ENCODE measurements around the gene CYP4F8.

The CYP4F8 gene

GRCh38 chr19:15666186-15666585 lies 51.2 kb downstream of the CYP4F8 start:
- Histone ChIP-seq H4K20me1 (ENCODE audit: low read depth, low read length) (no peaks in the 10 kb centered on the region), H3K4me3 (ENCODE audit: insufficient read depth, low read length, poor library complexity, severe bottlenecking) (no peak overlapping the region), H3K9ac (ENCODE audit: low read length) (no peak overlapping the region), H3K27me3 (ENCODE audit: low read length) (no peaks in the 10 kb centered on the region), H3K9me2 (replicated peaks; ENCODE audit: insufficient read depth, low read length) (no peaks in the 10 kb centered on the region), H3K27ac (ENCODE audit: low read depth, low read length) (no peak overlapping the region), H2AFZ (ENCODE audit: low read depth, low read length, severe bottlenecking) (no peak overlapping the region), H3K79me2 (ENCODE audit: insufficient read depth, low read length) (no peaks in the 10 kb centered on the region), H3K4me2 (ENCODE audit: low read depth, low read length, poor library complexity, severe bottlenecking) (no peak overlapping the region), H3K36me3 (ENCODE audit: low read length) (no peaks in the 10 kb centered on the region), H3K9me3 (ENCODE audit: insufficient read depth, low read length) (no peaks in the 10 kb centered on the region), H3F3A (ENCODE audit: insufficient read depth) (no peaks in the 10 kb centered on the region)
- TF ChIP-seq EZH2phosphoT487 (conservative IDR thresholded peaks at IDR 0.05; ENCODE audit: low read length): no peak
- no peak for TF ChIP-seq CTCF (IDR thresholded peaks at IDR 0.05; ENCODE audit: insufficient read depth, low read length, poor library complexity, severe bottlenecking)

- Histone ChIP-seq H3K9ac (ENCODE audit: low read length) (no peak overlapping the region), H3K9me2 (replicated peaks; ENCODE audit: insufficient read depth, low read length) (no peaks in the 10 kb centered on the region), H3F3A (ENCODE audit: insufficient read depth) (no peaks in the 10 kb centered on the region), H2AFZ (ENCODE audit: low read depth, low read length, severe bottlenecking) (no peak overlapping the region), H3K36me3 (ENCODE audit: low read length) (no peaks in the 10 kb centered on the region), H4K20me1 (ENCODE audit: low read depth, low read length) (no peaks in the 10 kb centered on the region), H3K4me2 (ENCODE audit: low read depth, low read length, poor library complexity, severe bottlenecking) (no peak overlapping the region), H3K27ac (ENCODE audit: low read depth, low read length) (no peak overlapping the region), H3K27me3 (ENCODE audit: low read length) (no peaks in the 10 kb centered on the region), H3K79me2 (ENCODE audit: insufficient read depth, low read length) (no peaks in the 10 kb centered on the region), H3K4me3 (ENCODE audit: insufficient read depth, low read length, poor library complexity, severe bottlenecking) (no peak overlapping the region), H3K9me3 (ENCODE audit: insufficient read depth, low read length) (no peaks in the 10 kb centered on the region)
- TF ChIP-seq CTCF (IDR thresholded peaks at IDR 0.05; ENCODE audit: insufficient read depth, low read length, poor library complexity, severe bottlenecking): no peak
- TF ChIP-seq EZH2phosphoT487 (conservative IDR thresholded peaks at IDR 0.05; ENCODE audit: low read length): no peak
These were observed 51.9 kb downstream of the CYP4F8 start for GRCh38 chr19:15666883-15667282.

GRCh38 chr19:15669440-15669839 lies 54.4 kb downstream of the CYP4F8 start:
- no peaks in the 10 kb centered on the region for H3K9me3 ChIP-seq (ENCODE audit: insufficient read depth, low read length)
- no peaks in the 10 kb centered on the region for H4K20me1 ChIP-seq (ENCODE audit: low read depth, low read length)
- H3K4me2 ChIP-seq (ENCODE audit: low read depth, low read length, poor library complexity, severe bottlenecking): no peak overlapping the region
- no peak overlapping the region for H3K4me3 ChIP-seq (ENCODE audit: insufficient read depth, low read length, poor library complexity, severe bottlenecking)
- no peaks in the 10 kb centered on the region for H3K9me2 ChIP-seq (replicated peaks; ENCODE audit: insufficient read depth, low read length)
- no peaks in the 10 kb centered on the region for H3K27me3 ChIP-seq (ENCODE audit: low read length)
- no peak overlapping the region for H2AFZ ChIP-seq (ENCODE audit: low read depth, low read length, severe bottlenecking)
- H3K79me2 ChIP-seq (ENCODE audit: insufficient read depth, low read length): no peaks in the 10 kb centered on the region
- no peak overlapping the region for H3K27ac ChIP-seq (ENCODE audit: low read depth, low read length)
- no peaks in the 10 kb centered on the region for H3F3A ChIP-seq (ENCODE audit: insufficient read depth)
- H3K36me3 ChIP-seq (ENCODE audit: low read length): no peaks in the 10 kb centered on the region
- TF ChIP-seq CTCF (IDR thresholded peaks at IDR 0.05; ENCODE audit: insufficient read depth, low read length, poor library complexity, severe bottlenecking) (no peak), EZH2phosphoT487 (conservative IDR thresholded peaks at IDR 0.05; ENCODE audit: low read length) (no peak)
- no peak overlapping the region for H3K9ac ChIP-seq (ENCODE audit: low read length)
